DND-41 (cell line): Measurements from ENCODE around the gene DLG2.

Experiments
- EZH2 ChIP-seq: IDR thresholded peaks from 3 replicates; pipeline ENCODE4 v1.6.1; 2012; ENCODE audit warnings: borderline replicate concordance, low read depth, mild to moderate bottlenecking, moderate library complexity, low read length, inconsistent platforms; ENCODE audit not compliant: severe bottlenecking
- TF ChIP-seq, protein P1 (sequence below): IDR thresholded peaks from 2 replicates; pipeline ENCODE4 v1.5.1; 2012; ENCODE audit warnings: borderline replicate concordance, low read length, moderate library complexity, mild to moderate bottlenecking; ENCODE audit not compliant: poor library complexity, severe bottlenecking; ENCODE audit errors: extremely low read depth

DNA sequence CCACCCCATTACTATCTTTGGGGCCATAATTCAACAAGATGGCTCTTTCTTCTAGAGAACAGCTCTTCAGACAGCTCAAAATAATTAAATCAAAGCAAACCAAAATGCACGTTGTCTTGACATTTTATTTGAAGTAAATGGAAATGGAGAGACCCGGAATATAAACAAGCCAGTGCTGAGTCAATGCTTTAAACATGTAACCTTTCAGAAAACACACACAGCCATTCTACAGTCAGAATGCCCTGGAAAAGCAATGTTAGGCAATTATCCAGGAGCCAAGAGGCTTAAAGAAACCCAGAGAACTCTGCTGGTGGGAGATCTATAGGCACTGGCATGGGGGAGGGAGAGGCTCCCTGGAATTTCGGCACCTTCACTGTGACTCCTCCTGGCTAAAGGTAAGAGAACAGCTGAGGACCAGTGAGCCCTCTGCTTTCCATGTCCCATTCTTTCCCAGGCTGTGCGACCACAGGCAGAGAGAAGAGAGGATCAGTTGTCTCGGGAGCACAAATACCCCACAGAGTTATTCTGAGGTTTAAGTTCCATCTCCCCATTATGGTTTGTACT is 2086.9 kb downstream of the DLG2 start:
- TF ChIP-seq, protein P1, sequence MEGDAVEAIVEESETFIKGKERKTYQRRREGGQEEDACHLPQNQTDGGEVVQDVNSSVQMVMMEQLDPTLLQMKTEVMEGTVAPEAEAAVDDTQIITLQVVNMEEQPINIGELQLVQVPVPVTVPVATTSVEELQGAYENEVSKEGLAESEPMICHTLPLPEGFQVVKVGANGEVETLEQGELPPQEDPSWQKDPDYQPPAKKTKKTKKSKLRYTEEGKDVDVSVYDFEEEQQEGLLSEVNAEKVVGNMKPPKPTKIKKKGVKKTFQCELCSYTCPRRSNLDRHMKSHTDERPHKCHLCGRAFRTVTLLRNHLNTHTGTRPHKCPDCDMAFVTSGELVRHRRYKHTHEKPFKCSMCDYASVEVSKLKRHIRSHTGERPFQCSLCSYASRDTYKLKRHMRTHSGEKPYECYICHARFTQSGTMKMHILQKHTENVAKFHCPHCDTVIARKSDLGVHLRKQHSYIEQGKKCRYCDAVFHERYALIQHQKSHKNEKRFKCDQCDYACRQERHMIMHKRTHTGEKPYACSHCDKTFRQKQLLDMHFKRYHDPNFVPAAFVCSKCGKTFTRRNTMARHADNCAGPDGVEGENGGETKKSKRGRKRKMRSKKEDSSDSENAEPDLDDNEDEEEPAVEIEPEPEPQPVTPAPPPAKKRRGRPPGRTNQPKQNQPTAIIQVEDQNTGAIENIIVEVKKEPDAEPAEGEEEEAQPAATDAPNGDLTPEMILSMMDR: no peak
- no peak for TF ChIP-seq EZH2
